MM.1S (cell line): Measurements from ENCODE around the gene MAG.

ENCODE experiments used
- DNase-seq: peaks from one replicate; pipeline ENCODE4 v3.0.0-alpha.2; 2015
- H2AFZ ChIP-seq: fragments of 300-600 bp; sonication (generic); 2 replicates; pipeline ENCODE4 v1.6.0; 2016; ENCODE audit warnings: antibody characterized with exemption, low read length
- H3F3A ChIP-seq: fragments of 300-600 bp; sonication (generic); 2 replicates; pipeline ENCODE4 v1.6.1; 2016; ENCODE audit warnings: mild to moderate bottlenecking, antibody characterized with exemption, low read length, moderate library complexity, mixed read lengths; ENCODE audit not compliant: insufficient read depth
- H3K27ac ChIP-seq: fragments of 300-600 bp; sonication (generic); 2 replicates; pipeline ENCODE4 v1.5.1; 2016; ENCODE audit warnings: mild to moderate bottlenecking, low read length
- H3K27me3 ChIP-seq: fragments of 300-600 bp; sonication (generic); replicated peaks from 2 replicates; pipeline ENCODE4 v1.6.0; 2016; ENCODE audit warnings: low read length; ENCODE audit not compliant: insufficient read depth
- H3K36me3 ChIP-seq: fragments of 300-600 bp; sonication (generic); replicated peaks from 2 replicates; pipeline ENCODE4 v1.6.1; 2016; ENCODE audit warnings: mild to moderate bottlenecking, low read length, mixed read lengths; ENCODE audit not compliant: insufficient read depth
- H3K4me1 ChIP-seq: fragments of 300-600 bp; sonication (generic); 2 replicates; pipeline ENCODE4 v1.6.1; 2016; ENCODE audit warnings: low read length, mixed read lengths
- H3K4me2 ChIP-seq: fragments of 300-600 bp; sonication (generic); 2 replicates; pipeline ENCODE4 v1.6.0; 2016; ENCODE audit warnings: low read depth, low read length
- H3K4me3 ChIP-seq: fragments of 300-600 bp; sonication (generic); 2 replicates; pipeline ENCODE4 v1.5.1; 2016; ENCODE audit warnings: low read length, mixed read lengths
- H3K79me2 ChIP-seq: fragments of 300-600 bp; sonication (generic); 2 replicates; pipeline ENCODE4 v1.6.1; 2016; ENCODE audit warnings: mixed run types, low read length, mixed read lengths
- H3K9ac ChIP-seq: fragments of 300-600 bp; sonication (generic); 2 replicates; pipeline ENCODE4 v1.6.1; 2016; ENCODE audit warnings: low read length, mixed read lengths
- H3K9me2 ChIP-seq: fragments of 300-600 bp; sonication (generic); replicated peaks from 2 replicates; pipeline ENCODE4 v1.6.1; 2016; ENCODE audit warnings: mild to moderate bottlenecking, low read length, mixed read lengths; ENCODE audit not compliant: insufficient read depth
- H3K9me3 ChIP-seq: fragments of 300-600 bp; sonication (generic); replicated peaks from 2 replicates; pipeline ENCODE4 v1.6.1; 2016; ENCODE audit warnings: mild to moderate bottlenecking, low read length, mixed read lengths; ENCODE audit not compliant: insufficient read depth
- H4K20me1 ChIP-seq: fragments of 300-600 bp; sonication (generic); 2 replicates; pipeline ENCODE4 v1.6.1; 2016; ENCODE audit warnings: mild to moderate bottlenecking, low read length, moderate library complexity, mixed read lengths; ENCODE audit not compliant: insufficient read depth
- EZH2 ChIP-seq: fragments of 300-600 bp; sonication (generic); optimal IDR thresholded peaks from 2 replicates; pipeline ENCODE3; 2017; ENCODE audit warnings: low read depth, mild to moderate bottlenecking, antibody characterized with exemption, low read length, mixed read lengths
- EZH2phosphoT487 ChIP-seq: fragments of 300-600 bp; sonication (generic); IDR thresholded peaks from 2 replicates; pipeline ENCODE4 v1.6.1; 2018; ENCODE audit warnings: antibody characterized with exemption, low read length
- TF ChIP-seq, protein P1 (sequence below): fragments of 300-600 bp; sonication (generic); IDR thresholded peaks from 2 replicates; pipeline ENCODE4 v1.5.1; 2016; ENCODE audit warnings: antibody characterized with exemption, low read length, mixed read lengths

MAG gene

GRCh38 chr19:35297515-35297848, 5.5 kb downstream of the MAG start:
- no peak for TF ChIP-seq EZH2phosphoT487
- no peak for TF ChIP-seq EZH2
- Histone ChIP-seq H3K9me2 (no peaks in the 10 kb centered on the region), H4K20me1 (no peaks in the 10 kb centered on the region), H3K36me3 (no peaks in the 10 kb centered on the region), H3K9ac (no peak overlapping the region), H3K9me3 (no peaks in the 10 kb centered on the region), H2AFZ (no peak overlapping the region), H3K27ac (no peak overlapping the region), H3K79me2 (no peaks in the 10 kb centered on the region), H3K4me3 (no peak overlapping the region), H3K4me1 (peaks cover 11% of the 10 kb centered on the region; the same call in 1 of the 2 replicates), H3K27me3 (peaks cover 35% of the 10 kb centered on the region), H3F3A (no peaks in the 10 kb centered on the region), H3K4me2 (no peak overlapping the region)
- no peak for DNase-seq

DNA sequence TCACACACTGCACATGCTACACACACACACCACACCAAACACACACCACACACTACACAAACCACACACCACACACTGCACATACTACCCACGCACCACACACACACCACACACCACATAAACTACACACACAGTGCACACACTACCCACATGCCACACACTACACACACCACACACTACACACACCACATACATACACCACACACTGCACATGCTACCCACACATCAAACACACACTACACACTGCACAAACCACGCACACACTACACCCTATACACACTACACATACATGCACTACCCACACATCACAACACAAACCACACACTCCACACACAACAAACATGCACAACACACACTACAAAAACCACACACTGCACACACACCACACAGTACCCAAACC, 6.0 kb downstream of the MAG start:
- peaks cover 11% of the 10 kb centered on the region; the same call in 1 of the 2 replicates for H3K4me1 ChIP-seq
- H3K9me3 ChIP-seq = no peaks in the 10 kb centered on the region
- peaks cover 35% of the 10 kb centered on the region for H3K27me3 ChIP-seq
- H3K36me3 ChIP-seq = no peaks in the 10 kb centered on the region
- no peak overlapping the region for H3K9ac ChIP-seq
- no peak overlapping the region for H2AFZ ChIP-seq
- no peak overlapping the region for H3K27ac ChIP-seq
- H3K79me2 ChIP-seq = no peaks in the 10 kb centered on the region
- DNase-seq = no peak
- H4K20me1 ChIP-seq = no peaks in the 10 kb centered on the region
- no peaks in the 10 kb centered on the region for H3K9me2 ChIP-seq
- no peak overlapping the region for H3K4me3 ChIP-seq
- H3F3A ChIP-seq = no peaks in the 10 kb centered on the region
- no peak overlapping the region for H3K4me2 ChIP-seq
- TF ChIP-seq, protein P1, sequence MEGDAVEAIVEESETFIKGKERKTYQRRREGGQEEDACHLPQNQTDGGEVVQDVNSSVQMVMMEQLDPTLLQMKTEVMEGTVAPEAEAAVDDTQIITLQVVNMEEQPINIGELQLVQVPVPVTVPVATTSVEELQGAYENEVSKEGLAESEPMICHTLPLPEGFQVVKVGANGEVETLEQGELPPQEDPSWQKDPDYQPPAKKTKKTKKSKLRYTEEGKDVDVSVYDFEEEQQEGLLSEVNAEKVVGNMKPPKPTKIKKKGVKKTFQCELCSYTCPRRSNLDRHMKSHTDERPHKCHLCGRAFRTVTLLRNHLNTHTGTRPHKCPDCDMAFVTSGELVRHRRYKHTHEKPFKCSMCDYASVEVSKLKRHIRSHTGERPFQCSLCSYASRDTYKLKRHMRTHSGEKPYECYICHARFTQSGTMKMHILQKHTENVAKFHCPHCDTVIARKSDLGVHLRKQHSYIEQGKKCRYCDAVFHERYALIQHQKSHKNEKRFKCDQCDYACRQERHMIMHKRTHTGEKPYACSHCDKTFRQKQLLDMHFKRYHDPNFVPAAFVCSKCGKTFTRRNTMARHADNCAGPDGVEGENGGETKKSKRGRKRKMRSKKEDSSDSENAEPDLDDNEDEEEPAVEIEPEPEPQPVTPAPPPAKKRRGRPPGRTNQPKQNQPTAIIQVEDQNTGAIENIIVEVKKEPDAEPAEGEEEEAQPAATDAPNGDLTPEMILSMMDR = no peak
- no peak for TF ChIP-seq EZH2

DNA sequence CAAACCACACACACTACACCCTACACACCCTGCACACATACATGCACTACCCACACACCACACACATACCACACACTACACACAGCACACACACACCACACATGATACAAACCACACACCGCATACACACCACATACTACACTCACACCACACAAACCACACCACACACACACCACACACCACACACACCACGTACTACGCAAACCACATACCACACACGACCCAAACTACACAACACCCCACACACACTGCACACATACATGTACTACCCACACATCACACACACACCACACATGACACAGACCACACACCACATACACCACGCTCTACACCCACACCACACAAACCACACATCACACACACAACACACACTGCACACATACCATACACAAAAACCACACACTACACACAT, 6.6 kb downstream of the MAG start:
- H4K20me1 ChIP-seq = no peaks in the 10 kb centered on the region
- no peaks in the 10 kb centered on the region for H3K36me3 ChIP-seq
- no peak overlapping the region for H2AFZ ChIP-seq
- H3K9ac ChIP-seq = no peak overlapping the region
- H3K27me3 ChIP-seq = peaks cover 35% of the 10 kb centered on the region
- DNase-seq = no peak
- no peak overlapping the region for H3K4me2 ChIP-seq
- no peaks in the 10 kb centered on the region for H3K79me2 ChIP-seq
- peaks cover 11% of the 10 kb centered on the region; the same call in 1 of the 2 replicates for H3K4me1 ChIP-seq
- no peaks in the 10 kb centered on the region for H3K9me2 ChIP-seq
- H3F3A ChIP-seq = no peaks in the 10 kb centered on the region
- no peak overlapping the region for H3K27ac ChIP-seq
- H3K4me3 ChIP-seq = no peak overlapping the region
- TF ChIP-seq EZH2 = no peak
- TF ChIP-seq, protein P1 = no peak
- TF ChIP-seq EZH2phosphoT487 = no peak
- H3K9me3 ChIP-seq = no peaks in the 10 kb centered on the region

GRCh38 chr19:35299523-35300338, 7.8 kb downstream of the MAG start:
- Histone ChIP-seq H3K9me2 (no peaks in the 10 kb centered on the region), H3K4me3 (no peak overlapping the region), H3K36me3 (no peaks in the 10 kb centered on the region), H3K9me3 (no peaks in the 10 kb centered on the region), H3K79me2 (no peaks in the 10 kb centered on the region), H3K4me1 (peaks cover 11% of the 10 kb centered on the region; the same call in 1 of the 2 replicates), H3F3A (no peaks in the 10 kb centered on the region), H3K27me3 (peaks cover 35% of the 10 kb centered on the region), H3K4me2 (no peak overlapping the region), H2AFZ (no peak overlapping the region), H3K27ac (no peak overlapping the region), H4K20me1 (no peaks in the 10 kb centered on the region), H3K9ac (no peak overlapping the region)
- DNase-seq = no peak
- TF ChIP-seq EZH2 (no peak), EZH2phosphoT487 (no peak)
- TF ChIP-seq, protein P1 = no peak
